NCI-H2171 treated with DMSO at 0.1 percent for 48 hours (cell line): ENCODE measurements around the gene TPSAB1.
"Not testable (repeated sequence)": the region's sequence is repeated elsewhere in the genome, so short reads cannot be mapped to it uniquely, and the experiment has no call there.

ENCODE experiments used
- DNase-seq: peaks from one replicate; lab custom pipeline; 2025; lab: John Stamatoyannopoulos, UW

The TPSAB1 gene

GRCh38 chr16:1240436-1240835 lies at the start of gene TPSAB1:
TPSAB1 (plus strand) TSS chr16:1240705; CDS start chr16:1240939, 234 bp downstream.
- DNase-seq, result not testable (repeated sequence)

- not testable (repeated sequence) for DNase-seq
Measured at GRCh38 chr16:1190789-1191188, 49.7 kb upstream of the TPSAB1 start.

GRCh38 chr16:1192384-1193073 lies 48.0 kb upstream of the TPSAB1 start:
- no peak for DNase-seq

DNA sequence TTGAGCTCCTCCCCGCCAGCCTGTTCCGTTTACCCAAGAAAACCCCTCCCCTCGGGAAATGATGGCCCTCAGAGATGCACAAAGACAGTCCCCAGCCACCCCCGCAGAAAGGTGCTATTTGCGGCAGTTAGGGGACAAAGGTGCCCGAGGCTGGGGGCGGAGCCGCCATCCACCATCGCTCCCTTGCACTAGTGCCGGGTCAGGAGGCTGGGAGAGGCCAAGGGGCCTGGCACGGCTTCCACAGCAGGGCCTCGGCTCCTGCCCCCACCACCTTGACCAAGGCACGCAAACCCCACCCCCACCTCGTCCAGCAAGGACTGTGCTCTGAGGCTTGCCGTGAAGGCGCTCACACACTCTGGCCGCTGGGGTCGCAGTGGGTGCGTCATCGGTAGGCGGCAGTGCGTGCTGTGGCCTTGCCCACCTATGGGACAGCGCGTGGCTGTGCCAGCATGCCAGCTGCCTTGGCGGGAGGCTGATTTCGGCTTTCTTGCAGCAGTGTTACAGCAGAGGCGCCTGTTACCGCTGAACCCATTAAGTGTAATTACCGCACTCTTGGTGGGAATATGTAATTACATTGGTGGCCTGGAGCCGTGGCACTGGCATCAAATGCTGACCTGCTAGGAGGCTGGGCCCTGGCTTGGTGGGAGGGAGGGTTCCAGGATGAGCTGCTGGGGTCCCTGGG lies 47.2 kb upstream of the TPSAB1 start:
- DNase-seq, result peak; percentile 60

GRCh38 chr16:1193825-1194581 lies 46.5 kb upstream of the TPSAB1 start:
- DNase-seq, result no peak

DNA sequence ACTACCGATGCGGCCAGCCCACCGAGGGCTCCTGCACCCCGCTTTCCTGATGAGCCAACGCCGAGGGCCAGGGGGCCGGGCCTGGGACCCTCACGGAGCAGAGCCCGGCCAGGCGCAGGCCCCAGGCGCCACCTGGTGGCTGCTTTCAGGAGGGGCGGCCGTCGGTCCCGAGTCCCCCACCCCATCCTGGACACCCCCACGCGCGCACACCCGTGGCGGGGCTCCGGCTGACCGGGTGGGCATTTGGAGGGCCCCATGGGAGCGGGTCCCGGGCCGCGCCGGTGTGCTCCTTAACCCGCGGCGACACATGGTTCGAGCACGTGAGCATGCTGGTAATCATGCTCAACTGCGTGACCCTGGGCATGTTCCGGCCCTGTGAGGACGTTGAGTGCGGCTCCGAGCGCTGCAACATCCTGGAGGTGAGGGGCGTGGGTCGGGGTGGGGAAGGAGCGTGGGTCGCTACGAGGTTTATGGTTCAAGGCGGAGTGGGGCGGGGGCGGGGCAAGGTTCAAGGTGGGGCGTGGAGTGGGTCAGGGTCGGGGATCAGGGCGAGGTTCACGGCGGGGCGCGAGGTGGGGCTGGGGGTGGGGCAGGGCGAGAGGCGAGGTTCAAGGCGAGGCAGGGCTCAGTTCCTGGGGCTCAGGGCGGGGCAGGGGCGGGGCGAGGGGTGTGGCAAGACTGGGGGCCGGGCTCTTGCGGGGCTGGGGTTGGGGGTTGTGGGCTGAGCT lies 45.7 kb upstream of the TPSAB1 start:
- DNase-seq, result no peak

DNA sequence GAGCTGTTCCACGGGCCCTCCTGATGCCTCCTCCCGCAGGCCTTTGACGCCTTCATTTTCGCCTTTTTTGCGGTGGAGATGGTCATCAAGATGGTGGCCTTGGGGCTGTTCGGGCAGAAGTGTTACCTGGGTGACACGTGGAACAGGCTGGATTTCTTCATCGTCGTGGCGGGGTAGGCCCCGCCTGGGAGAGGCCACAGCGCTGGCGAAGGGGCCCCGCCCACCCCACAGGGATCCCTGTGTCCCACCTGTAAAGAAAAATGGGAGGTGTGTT lies 45.2 kb upstream of the TPSAB1 start:
- no peak for DNase-seq

GRCh38 chr16:1196494-1196893 lies 44.0 kb upstream of the TPSAB1 start:
- no peak for DNase-seq

- peak; percentile 67 for DNase-seq
Measured at GRCh38 chr16:1197237-1197866, 43.2 kb upstream of the TPSAB1 start.

DNA sequence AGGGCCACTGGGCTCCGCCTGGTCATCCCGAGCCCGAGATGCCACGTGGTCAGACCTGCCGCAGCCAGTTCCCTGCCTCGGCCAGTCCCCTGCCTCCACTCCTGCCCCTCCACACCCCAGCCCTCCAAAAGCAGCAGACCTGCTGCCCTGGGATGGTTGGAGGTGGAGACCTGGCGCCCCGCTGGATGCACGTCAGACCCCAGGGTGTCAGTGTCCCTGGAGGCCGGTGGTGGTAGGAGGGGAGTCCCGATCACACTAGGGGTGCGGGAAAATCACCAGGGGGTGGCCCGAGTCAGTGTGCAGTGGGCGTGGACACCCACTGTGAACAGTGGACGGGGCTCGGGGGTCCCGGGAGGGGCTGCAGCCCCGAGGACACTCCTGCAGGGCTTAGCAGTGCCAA lies 42.3 kb upstream of the TPSAB1 start:
- no peak for DNase-seq

- not testable (repeated sequence) for DNase-seq
Measured at GRCh38 chr16:1198671-1199346, 41.7 kb upstream of the TPSAB1 start.

GRCh38 chr16:1199347-1200013 lies 41.0 kb upstream of the TPSAB1 start:
- no peak for DNase-seq

GRCh38 chr16:1200014-1200627 lies 40.4 kb upstream of the TPSAB1 start:
- no peak for DNase-seq

DNA sequence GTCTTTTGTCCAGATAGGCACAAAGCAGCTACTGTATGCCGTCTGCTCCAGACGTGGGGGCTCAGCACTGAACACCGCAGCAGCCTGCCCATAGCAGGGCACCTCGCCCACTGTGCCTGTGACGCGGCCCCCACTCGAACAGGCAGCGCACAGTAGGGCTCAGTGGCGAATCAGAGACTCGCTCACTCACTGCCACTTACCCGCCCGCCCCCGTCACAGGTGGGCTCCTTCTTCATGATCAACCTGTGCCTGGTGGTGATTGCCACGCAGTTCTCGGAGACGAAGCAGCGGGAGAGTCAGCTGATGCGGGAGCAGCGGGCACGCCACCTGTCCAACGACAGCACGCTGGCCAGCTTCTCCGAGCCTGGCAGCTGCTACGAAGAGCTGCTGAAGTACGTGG lies 39.1 kb upstream of the TPSAB1 start:
- no peak for DNase-seq

DNA sequence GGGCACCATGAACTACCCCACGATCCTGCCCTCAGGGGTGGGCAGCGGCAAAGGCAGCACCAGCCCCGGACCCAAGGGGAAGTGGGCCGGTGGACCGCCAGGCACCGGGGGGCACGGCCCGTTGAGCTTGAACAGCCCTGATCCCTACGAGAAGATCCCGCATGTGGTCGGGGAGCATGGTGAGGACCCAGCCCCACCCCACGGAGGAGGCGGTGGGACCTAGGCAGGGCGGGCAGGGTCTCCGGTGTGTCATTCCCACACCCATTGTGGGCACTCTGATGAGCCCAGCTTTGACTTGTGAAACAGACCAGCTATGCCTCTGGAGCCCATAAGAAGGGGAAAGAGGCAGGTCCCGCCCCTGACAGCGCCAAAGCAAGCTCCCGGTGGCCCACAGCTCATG lies 38.2 kb upstream of the TPSAB1 start:
- DNase-seq, result no peak

- no peak for DNase-seq
Measured at GRCh38 chr16:1204933-1205332, 35.6 kb upstream of the TPSAB1 start.

- DNase-seq, result no peak
Measured at GRCh38 chr16:1206326-1206725, 34.2 kb upstream of the TPSAB1 start.

DNA sequence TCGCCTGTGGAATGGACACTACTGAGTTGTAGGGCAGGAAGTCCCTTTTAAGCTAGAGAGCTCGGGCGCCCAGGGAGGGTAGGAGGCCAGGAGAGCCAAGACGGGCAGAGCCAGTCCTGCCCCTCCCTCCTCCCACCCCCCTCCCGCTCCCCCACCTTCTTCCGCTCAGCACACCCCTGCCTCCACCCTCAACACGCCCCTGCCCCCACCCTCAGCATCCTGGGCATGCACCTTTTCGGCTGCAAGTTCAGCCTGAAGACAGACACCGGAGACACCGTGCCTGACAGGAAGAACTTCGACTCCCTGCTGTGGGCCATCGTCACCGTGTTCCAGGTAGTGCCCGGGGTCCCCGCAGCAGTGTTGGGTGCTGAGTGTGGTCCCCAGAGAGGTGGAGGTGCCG lies 33.7 kb upstream of the TPSAB1 start:
- DNase-seq, result no peak

DNA sequence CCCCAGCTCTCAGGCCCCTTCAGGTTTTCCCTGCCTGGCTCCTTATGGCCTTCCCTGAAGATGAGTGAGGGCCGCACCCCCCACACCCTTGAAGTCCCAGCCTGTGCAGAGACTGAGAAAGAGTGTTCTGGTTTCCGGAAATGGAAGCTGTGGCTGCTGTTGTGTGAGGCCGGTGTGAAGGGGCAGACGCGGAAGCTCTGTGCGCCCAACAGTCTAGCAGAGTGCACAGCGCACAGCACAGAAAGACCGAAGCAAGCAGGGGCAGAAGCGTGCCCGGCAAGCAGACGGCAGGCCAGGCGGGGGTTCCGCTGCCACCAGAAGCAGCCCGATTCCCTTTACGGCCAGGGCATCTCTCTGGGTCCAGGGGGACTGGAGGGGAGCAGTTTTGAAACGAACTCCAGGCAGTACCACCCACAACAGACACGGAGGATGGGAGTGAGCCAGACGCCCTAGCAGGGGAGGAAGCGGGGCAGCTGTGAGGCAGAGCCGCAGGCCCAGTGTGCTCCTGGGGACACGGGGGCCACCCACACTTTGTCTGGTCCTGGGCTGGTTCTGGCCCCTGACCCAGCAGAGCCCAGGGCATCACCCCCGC lies 32.2 kb upstream of the TPSAB1 start:
- DNase-seq, result no peak

- no peak for DNase-seq
Measured at GRCh38 chr16:1209081-1209480, 31.4 kb upstream of the TPSAB1 start.
